Measurements from ENCODE around the gene TAF11L8. TPM values are rescaled to one million over a fixed set of nuclear protein-coding genes. Genes with fewer than 3 reads are reported as not detected.
"Not testable (repeated sequence)": the region's sequence is repeated elsewhere in the genome, so short reads cannot be mapped to it uniquely, and the experiment has no call there.

TAF11L8 gene
- total RNA-seq, 1 experiment from 2014 or later = not detected

- H3K36me3 Mint-ChIP-seq (ENCODE audit: insufficient read depth in 1 of 3, low read depth in 3 of 3); H3K4me1 Mint-ChIP-seq: not testable (repeated sequence)
- WGBS (ENCODE audit: extremely low coverage, insufficient read length, low lambda C conversion rate) = no CpG with 5 or more reads among the region's 16 CpGs
These were observed 5.1 kb downstream of the TAF11L8 start, which contains the start of gene TAF11L7 for GRCh38 chr5:17585658-17586057. Gene TAF11L7, minus strand, starts transcription at chr5:17585758.

More at GRCh38 chr5:17585658-17586057, 5.1 kb downstream of the TAF11L8 start, which contains the start of gene TAF11L7:
- H3K4me3 Mint-ChIP-seq; H4K8ac ChIP-seq (replicated peaks; ENCODE audit: insufficient read length, low read depth, low read length); H3T11ph ChIP-seq (ENCODE audit: low read length); H3K79me1 ChIP-seq (ENCODE audit: insufficient read depth, low read depth, low read length, poor library complexity, severe bottlenecking); H3K27me3 Mint-ChIP-seq (ENCODE audit: low read depth); H2AFZ ChIP-seq (ENCODE audit: low read length); H3K18ac ChIP-seq (ENCODE audit: insufficient read length, low read depth, low read length); H3K27ac Mint-ChIP-seq; H3K9me3 Mint-ChIP-seq; H3K4me1 ChIP-seq (ENCODE audit: insufficient read depth, low read length); H4K91ac ChIP-seq (ENCODE audit: insufficient read length, low read depth, low read length); H3K4ac ChIP-seq (ENCODE audit: low read depth, low read length); H2BK120ac ChIP-seq (ENCODE audit: low read depth, low read length, poor library complexity, severe bottlenecking); H3K23ac ChIP-seq (ENCODE audit: insufficient read length, low read depth, low read length); H3K4me2 ChIP-seq (ENCODE audit: insufficient read depth, insufficient read length, low read length); H3K27me3 ChIP-seq (ENCODE audit: insufficient read depth, low read length); H4K20me1 ChIP-seq (ENCODE audit: control insufficient read depth, insufficient read depth, insufficient read length); H3K27ac ChIP-seq (ENCODE audit: insufficient read length, low read depth, low read length); H2BK5ac ChIP-seq (ENCODE audit: insufficient read length, low read length); H3K9me3 ChIP-seq (ENCODE audit: control insufficient read depth, low read depth, low read length); H4K5ac ChIP-seq (ENCODE audit: insufficient read length, low read depth, low read length); H3K79me2 ChIP-seq (ENCODE audit: insufficient read depth, low read length); H2AK5ac ChIP-seq (ENCODE audit: insufficient read length, low read length); H2BK20ac ChIP-seq (ENCODE audit: low read depth, low read length, poor library complexity, severe bottlenecking); H2BK12ac ChIP-seq (ENCODE audit: insufficient read length, low read depth, low read length); DNase-seq; H3K14ac ChIP-seq (ENCODE audit: insufficient read depth, low read length); H3K9ac ChIP-seq (ENCODE audit: extremely low read depth, insufficient read length, low read length); H3K23me2 ChIP-seq (ENCODE audit: insufficient read length, low read depth, low read length, poor library complexity, severe bottlenecking); H2BK15ac ChIP-seq (ENCODE audit: low read depth, low read length); H3K56ac ChIP-seq (ENCODE audit: insufficient read length, low read depth, low read length): not testable (repeated sequence)

Other genes starting within 250 kb of the TAF11L8 start
- gene TAF11L2, start 92.7 kb downstream of the TAF11L8 start, total RNA-seq (2021) = not detected in 2 replicates
- gene TAF11L3, start 72.6 kb downstream of the TAF11L8 start, total RNA-seq (2021) = not detected in 2 replicates
- not detected in 2 replicates for gene TAF11L4, start 69.2 kb downstream of the TAF11L8 start, total RNA-seq (2021)
- not detected in 2 replicates for gene TAF11L5, start 65.7 kb downstream of the TAF11L8 start, total RNA-seq (2021)
- not detected in 2 replicates for gene TAF11L6, start 62.3 kb downstream of the TAF11L8 start, total RNA-seq (2021)
- not detected in 2 replicates for gene TAF11L7, start 5.2 kb downstream of the TAF11L8 start, total RNA-seq (2021)
- not detected in 2 replicates for gene TAF11L9, start 3.4 kb upstream of the TAF11L8 start, total RNA-seq (2021)
- gene TAF11L10, start 6.9 kb upstream of the TAF11L8 start, total RNA-seq (2021) = not detected in 2 replicates
- gene TAF11L11, start 13.2 kb upstream of the TAF11L8 start, total RNA-seq (2021) = not detected in 2 replicates
- not detected in 2 replicates for gene TAF11L12, start 19.4 kb upstream of the TAF11L8 start, total RNA-seq (2021)
- gene TAF11L13, start 41.1 kb upstream of the TAF11L8 start, total RNA-seq (2021) = not detected in 2 replicates
- gene TAF11L14, start 43.5 kb upstream of the TAF11L8 start, total RNA-seq (2021) = not detected in 2 replicates

Measured in H9 (cell line).